HG02870 (cell line): ENCODE data around the gene SLC37A1.

ENCODE experiments used
- ATAC-seq: cut with Tn5 transposase; IDR thresholded peaks from one replicate; pipeline ENCODE4 v1.9.1; 2021; ENCODE audit warnings: mild to moderate bottlenecking, moderate library complexity; ENCODE audit not compliant: unreplicated experiment

Gene SLC37A1

DNA sequence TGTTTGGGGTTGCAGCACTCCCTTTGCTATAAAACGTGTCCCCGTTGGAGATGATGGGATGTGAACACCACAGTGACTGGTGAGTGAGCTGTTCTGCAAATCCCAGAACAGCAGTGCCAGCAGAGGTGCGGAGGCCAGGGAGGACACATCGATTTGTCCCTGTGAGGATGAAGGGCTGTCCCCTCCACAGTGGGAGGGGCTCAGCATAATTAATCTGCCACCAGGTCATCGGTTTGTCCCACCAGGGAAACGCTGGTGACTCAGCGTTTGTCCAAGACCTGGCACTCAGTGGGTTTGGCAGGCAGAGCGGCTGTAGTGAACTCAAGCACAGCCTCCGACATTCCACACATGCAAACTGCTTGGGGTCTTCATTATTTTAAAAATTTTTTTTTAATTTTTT, 117.0 kb downstream of the SLC37A1 start:
- no peak for ATAC-seq
